ENCODE data around the gene GSTK1.

Gene GSTK1

GRCh38 chr7:143283381-143283780 lies 20.1 kb downstream of the GSTK1 start:
- TF ChIP-seq, protein P1, sequence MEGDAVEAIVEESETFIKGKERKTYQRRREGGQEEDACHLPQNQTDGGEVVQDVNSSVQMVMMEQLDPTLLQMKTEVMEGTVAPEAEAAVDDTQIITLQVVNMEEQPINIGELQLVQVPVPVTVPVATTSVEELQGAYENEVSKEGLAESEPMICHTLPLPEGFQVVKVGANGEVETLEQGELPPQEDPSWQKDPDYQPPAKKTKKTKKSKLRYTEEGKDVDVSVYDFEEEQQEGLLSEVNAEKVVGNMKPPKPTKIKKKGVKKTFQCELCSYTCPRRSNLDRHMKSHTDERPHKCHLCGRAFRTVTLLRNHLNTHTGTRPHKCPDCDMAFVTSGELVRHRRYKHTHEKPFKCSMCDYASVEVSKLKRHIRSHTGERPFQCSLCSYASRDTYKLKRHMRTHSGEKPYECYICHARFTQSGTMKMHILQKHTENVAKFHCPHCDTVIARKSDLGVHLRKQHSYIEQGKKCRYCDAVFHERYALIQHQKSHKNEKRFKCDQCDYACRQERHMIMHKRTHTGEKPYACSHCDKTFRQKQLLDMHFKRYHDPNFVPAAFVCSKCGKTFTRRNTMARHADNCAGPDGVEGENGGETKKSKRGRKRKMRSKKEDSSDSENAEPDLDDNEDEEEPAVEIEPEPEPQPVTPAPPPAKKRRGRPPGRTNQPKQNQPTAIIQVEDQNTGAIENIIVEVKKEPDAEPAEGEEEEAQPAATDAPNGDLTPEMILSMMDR (IDR thresholded peaks at IDR 0.05; ENCODE audit: low read depth, low read length, missing control alignments), result no peak
- Histone ChIP-seq H3K27ac (no peak overlapping the region), H3K27me3 (replicated peaks) (no peaks in the 10 kb centered on the region), H3K4me3 (ENCODE audit: low read depth, low read length) (no peak overlapping the region), H3K36me3 (replicated peaks) (no peaks in the 10 kb centered on the region)
- DNase-seq, result no peak
- in situ Hi-C loops (cut with HindIII; ENCODE audit: low pct_ligation_motif_present, low sequenced_read_pairs), result no loop called here

DNA sequence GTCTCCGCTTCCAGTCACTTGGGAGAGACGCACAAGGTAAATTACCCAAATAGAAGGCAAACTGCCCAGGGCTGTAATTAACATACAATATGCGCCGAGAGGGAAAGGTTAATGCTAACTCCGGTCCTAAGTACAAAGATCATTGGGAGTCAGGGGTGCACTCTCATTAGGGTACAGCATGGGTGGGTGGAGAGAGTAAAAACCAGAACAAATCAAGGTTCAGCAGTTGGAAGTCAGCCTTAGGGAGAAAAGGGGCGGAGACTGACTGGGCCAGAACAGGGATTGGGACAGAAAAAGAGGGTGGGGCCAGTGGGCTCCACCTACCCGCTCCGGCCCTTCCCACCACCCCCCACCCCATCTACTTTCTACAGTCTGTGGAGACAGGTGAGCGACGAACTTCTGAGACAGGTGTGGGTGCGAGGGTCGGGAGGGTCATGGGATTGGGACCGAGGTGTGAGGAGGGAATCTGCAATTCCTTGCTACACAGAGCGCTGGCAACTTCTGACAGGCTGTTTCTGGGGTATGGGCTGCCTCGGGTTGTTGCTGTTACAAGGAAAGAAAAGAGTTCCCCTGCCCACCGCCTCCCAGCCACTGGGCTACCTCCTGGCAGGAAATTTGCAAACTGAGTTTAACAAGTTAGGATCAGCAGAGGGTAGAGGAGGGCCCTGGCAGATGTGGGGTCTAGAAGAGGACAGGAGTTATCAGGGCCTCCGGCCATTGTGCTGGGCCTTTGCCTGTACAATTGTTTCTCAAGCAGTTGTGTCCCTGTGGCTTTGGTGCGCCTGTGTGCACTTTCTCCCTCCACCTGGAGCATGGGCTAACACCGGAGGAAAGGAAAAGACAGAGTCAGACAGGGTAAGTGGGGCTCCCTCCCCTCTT lies 21.6 kb downstream of the GSTK1 start, which contains the start of gene TMEM139:
TMEM139 (plus strand) TSS at position 368 of the 879 bp plus-strand sequence. CDS start 1,000 bp downstream, outside the sequence.
- H3K36me3 ChIP-seq (replicated peaks), result no peaks in the 10 kb centered on the region

GRCh38 chr7:143285470-143285778 lies 22.2 kb downstream of the GSTK1 start:
- no peak for DNase-seq
- Histone ChIP-seq H3K36me3 (replicated peaks) (no peaks in the 10 kb centered on the region), H3K27me3 (replicated peaks) (no peaks in the 10 kb centered on the region), H3K4me3 (ENCODE audit: low read depth, low read length) (no peak overlapping the region), H3K27ac (no peak overlapping the region)
- in situ Hi-C loops (cut with HindIII; ENCODE audit: low pct_ligation_motif_present, low sequenced_read_pairs), result no loop called here
- TF ChIP-seq, protein P1 (IDR thresholded peaks at IDR 0.05; ENCODE audit: low read depth, low read length, missing control alignments), result no peak

More for the DNA sequence above, 21.6 kb downstream of the GSTK1 start, which contains the start of gene TMEM139:
- DNase-seq, result no peak
- TF ChIP-seq, protein P1 (IDR thresholded peaks at IDR 0.05; ENCODE audit: low read depth, low read length, missing control alignments), result no peak
- no peaks in the 10 kb centered on the region for H3K27me3 ChIP-seq (replicated peaks)
- H3K27ac ChIP-seq, result no peak within 1 kb of the TSS
- H3K4me3 ChIP-seq (ENCODE audit: low read depth, low read length), result no peak within 1 kb of the TSS
- in situ Hi-C loops (cut with HindIII; ENCODE audit: low pct_ligation_motif_present, low sequenced_read_pairs), result no loop called here

DNA sequence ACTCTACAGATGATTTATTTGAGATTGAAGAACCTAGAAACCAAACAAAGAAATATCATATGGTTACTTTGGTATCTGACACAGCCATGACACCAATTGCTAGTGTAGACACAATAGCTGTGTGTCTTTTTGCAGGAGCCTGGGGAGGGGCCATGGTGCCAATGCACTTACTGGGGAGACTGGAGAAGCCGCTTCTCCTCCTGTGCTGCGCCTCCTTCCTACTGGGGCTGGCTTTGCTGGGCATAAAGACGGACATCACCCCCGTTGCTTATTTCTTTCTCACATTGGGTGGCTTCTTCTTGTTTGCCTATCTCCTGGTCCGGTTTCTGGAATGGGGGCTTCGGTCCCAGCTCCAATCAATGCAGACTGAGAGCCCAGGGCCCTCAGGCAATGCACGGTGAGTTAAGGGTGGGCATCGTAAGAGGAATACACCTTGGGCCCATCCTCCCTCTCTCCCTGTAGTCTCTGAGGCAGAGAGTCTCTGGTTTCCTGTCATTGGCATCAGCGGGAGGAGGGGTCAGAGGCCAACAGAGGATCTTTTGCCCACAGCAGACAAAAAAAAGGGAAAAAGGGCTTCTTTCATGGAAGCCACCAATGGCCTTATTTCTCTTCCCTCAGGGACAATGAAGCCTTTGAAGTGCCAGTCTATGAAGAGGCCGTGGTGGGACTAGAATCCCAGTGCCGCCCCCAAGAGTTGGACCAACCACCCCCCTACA lies 22.7 kb downstream of the GSTK1 start:
- no peaks in the 10 kb centered on the region for H3K27me3 ChIP-seq (replicated peaks)
- in situ Hi-C loops (cut with HindIII; ENCODE audit: low pct_ligation_motif_present, low sequenced_read_pairs), result no loop called here
- TF ChIP-seq, protein P1 (IDR thresholded peaks at IDR 0.05; ENCODE audit: low read depth, low read length, missing control alignments), result no peak
- no peak overlapping the region for H3K4me3 ChIP-seq (ENCODE audit: low read depth, low read length)
- no peak overlapping the region for H3K27ac ChIP-seq
- DNase-seq, result no peak
- H3K36me3 ChIP-seq (replicated peaks), result no peaks in the 10 kb centered on the region

DNA sequence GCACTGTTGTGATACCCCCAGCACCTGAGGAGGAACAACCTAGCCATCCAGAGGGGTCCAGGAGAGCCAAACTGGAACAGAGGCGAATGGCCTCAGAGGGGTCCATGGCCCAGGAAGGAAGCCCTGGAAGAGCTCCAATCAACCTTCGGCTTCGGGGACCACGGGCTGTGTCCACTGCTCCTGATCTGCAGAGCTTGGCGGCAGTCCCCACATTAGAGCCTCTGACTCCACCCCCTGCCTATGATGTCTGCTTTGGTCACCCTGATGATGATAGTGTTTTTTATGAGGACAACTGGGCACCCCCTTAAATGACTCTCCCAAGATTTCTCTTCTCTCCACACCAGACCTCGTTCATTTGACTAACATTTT lies 23.3 kb downstream of the GSTK1 start:
- Histone ChIP-seq H3K27me3 (replicated peaks) (no peaks in the 10 kb centered on the region), H3K4me3 (ENCODE audit: low read depth, low read length) (no peak overlapping the region), H3K36me3 (replicated peaks) (no peaks in the 10 kb centered on the region), H3K27ac (no peak overlapping the region)
- TF ChIP-seq, protein P1 (IDR thresholded peaks at IDR 0.05; ENCODE audit: low read depth, low read length, missing control alignments), result no peak
- in situ Hi-C loops (cut with HindIII; ENCODE audit: low pct_ligation_motif_present, low sequenced_read_pairs), result no loop called here
- DNase-seq, result no peak

Measured in brain microvascular endothelial cell (primary cell).